GM12874 (cell line): ENCODE measurements around the gene ENDOG.

Experiments used
- CTCF ChIP-seq: IDR thresholded peaks from 2 replicates; pipeline ENCODE4 v1.5.1; 2011; ENCODE audit warnings: low read depth, mild to moderate bottlenecking, control low read depth, low read length, moderate library complexity; ENCODE audit not compliant: insufficient read depth

ENDOG gene

GRCh38 chr9:128821584-128822406 lies 3.5 kb downstream of the ENDOG start:
- TF ChIP-seq CTCF = no peak

- no peak for TF ChIP-seq CTCF
Measured at GRCh38 chr9:128822407-128823042, 4.2 kb downstream of the ENDOG start.

- TF ChIP-seq CTCF = no peak
Measured at GRCh38 chr9:128823362-128823902, 5.1 kb downstream of the ENDOG start.

- TF ChIP-seq CTCF = no peak
Measured at GRCh38 chr9:128823903-128824406, 5.7 kb downstream of the ENDOG start.

GRCh38 chr9:128824911-128825310 lies 6.6 kb downstream of the ENDOG start:
- TF ChIP-seq CTCF = no peak

GRCh38 chr9:128825923-128826700 lies 7.8 kb downstream of the ENDOG start:
- TF ChIP-seq CTCF = peak; percentile 15; the same call in 1 of the 2 replicates

- TF ChIP-seq CTCF = no peak
Measured at GRCh38 chr9:128828267-128828666, 10.0 kb downstream of the ENDOG start.
